ENCODE results near the gene NANS.
A peak's percentile ranks its signal among the peaks of the same experiment; 100 is the strongest.

The NANS gene

DNA sequence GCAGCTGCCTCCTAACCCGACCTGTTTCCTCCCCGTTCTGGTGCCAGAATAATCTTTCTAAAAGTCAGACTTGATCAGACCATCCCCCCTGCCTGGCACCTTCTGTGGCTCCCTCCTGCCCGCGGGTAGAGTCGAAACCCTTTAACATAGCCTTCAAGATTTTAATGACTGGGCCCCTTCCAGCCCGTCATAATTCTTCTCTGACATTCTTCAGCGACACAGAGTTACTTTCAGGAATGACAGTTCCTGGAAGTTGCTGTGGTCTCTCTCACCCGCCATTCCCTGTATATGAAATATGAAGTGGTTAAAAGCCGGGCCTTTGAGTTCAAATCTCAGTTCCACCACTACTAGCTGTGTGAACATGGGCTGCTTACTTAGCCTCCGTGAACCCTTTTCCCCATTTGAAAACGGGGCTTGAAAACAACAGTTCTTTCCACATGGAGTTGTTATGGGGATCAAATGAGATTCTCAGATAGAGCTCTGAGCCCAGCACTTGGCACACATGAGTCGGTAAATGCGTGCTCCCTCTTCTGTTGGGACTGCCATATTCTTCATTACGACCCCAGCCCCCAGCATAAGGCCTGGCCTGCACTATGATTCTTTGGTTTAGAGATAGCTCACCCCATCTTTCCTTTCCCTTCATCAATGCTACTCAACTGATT lies 737 bp downstream of the NANS start:
- DNase-seq (ENCODE audit: low read depth in 1 of 2, low spot score in 1 of 2), result no peak
- H3K27me3 ChIP-seq (ENCODE audit: insufficient read depth, poor library complexity, severe bottlenecking), result no peaks in the 10 kb centered on the region
- H3K4me3 ChIP-seq (replicated peaks; ENCODE audit: insufficient read depth, low read length), result peak overlapping the region; percentile 76
- peak overlapping the region; percentile 87 for H3K27ac ChIP-seq (replicated peaks)
- TF ChIP-seq POLR2AphosphoS5 (IDR thresholded peaks at IDR 0.05; ENCODE audit: low read depth) (no peak), GABPA (IDR thresholded peaks at IDR 0.05; ENCODE audit: low read depth) (no peak), SPI1 (IDR thresholded peaks at IDR 0.05; ENCODE audit: borderline replicate concordance, low read depth) (no peak)
- TF ChIP-seq, protein P1, sequence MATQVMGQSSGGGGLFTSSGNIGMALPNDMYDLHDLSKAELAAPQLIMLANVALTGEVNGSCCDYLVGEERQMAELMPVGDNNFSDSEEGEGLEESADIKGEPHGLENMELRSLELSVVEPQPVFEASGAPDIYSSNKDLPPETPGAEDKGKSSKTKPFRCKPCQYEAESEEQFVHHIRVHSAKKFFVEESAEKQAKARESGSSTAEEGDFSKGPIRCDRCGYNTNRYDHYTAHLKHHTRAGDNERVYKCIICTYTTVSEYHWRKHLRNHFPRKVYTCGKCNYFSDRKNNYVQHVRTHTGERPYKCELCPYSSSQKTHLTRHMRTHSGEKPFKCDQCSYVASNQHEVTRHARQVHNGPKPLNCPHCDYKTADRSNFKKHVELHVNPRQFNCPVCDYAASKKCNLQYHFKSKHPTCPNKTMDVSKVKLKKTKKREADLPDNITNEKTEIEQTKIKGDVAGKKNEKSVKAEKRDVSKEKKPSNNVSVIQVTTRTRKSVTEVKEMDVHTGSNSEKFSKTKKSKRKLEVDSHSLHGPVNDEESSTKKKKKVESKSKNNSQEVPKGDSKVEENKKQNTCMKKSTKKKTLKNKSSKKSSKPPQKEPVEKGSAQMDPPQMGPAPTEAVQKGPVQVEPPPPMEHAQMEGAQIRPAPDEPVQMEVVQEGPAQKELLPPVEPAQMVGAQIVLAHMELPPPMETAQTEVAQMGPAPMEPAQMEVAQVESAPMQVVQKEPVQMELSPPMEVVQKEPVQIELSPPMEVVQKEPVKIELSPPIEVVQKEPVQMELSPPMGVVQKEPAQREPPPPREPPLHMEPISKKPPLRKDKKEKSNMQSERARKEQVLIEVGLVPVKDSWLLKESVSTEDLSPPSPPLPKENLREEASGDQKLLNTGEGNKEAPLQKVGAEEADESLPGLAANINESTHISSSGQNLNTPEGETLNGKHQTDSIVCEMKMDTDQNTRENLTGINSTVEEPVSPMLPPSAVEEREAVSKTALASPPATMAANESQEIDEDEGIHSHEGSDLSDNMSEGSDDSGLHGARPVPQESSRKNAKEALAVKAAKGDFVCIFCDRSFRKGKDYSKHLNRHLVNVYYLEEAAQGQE (IDR thresholded peaks at IDR 0.05; ENCODE audit: insufficient replicate concordance, low read depth), result no peak
- TF ChIP-seq, protein P2, sequence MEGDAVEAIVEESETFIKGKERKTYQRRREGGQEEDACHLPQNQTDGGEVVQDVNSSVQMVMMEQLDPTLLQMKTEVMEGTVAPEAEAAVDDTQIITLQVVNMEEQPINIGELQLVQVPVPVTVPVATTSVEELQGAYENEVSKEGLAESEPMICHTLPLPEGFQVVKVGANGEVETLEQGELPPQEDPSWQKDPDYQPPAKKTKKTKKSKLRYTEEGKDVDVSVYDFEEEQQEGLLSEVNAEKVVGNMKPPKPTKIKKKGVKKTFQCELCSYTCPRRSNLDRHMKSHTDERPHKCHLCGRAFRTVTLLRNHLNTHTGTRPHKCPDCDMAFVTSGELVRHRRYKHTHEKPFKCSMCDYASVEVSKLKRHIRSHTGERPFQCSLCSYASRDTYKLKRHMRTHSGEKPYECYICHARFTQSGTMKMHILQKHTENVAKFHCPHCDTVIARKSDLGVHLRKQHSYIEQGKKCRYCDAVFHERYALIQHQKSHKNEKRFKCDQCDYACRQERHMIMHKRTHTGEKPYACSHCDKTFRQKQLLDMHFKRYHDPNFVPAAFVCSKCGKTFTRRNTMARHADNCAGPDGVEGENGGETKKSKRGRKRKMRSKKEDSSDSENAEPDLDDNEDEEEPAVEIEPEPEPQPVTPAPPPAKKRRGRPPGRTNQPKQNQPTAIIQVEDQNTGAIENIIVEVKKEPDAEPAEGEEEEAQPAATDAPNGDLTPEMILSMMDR (IDR thresholded peaks at IDR 0.05; ENCODE audit: insufficient read depth, low read length), result no peak

GRCh38 chr9:98062161-98062560 lies 5.6 kb downstream of the NANS start:
- DNase-seq (ENCODE audit: low read depth in 1 of 2, low spot score in 1 of 2), result no peak
- no peaks in the 10 kb centered on the region for H3K27me3 ChIP-seq (ENCODE audit: insufficient read depth, poor library complexity, severe bottlenecking)
- H3K27ac ChIP-seq (replicated peaks), result no peak overlapping the region
- H3K4me3 ChIP-seq (replicated peaks; ENCODE audit: insufficient read depth, low read length), result no peak overlapping the region
- TF ChIP-seq GABPA (IDR thresholded peaks at IDR 0.05; ENCODE audit: low read depth) (no peak), POLR2AphosphoS5 (IDR thresholded peaks at IDR 0.05; ENCODE audit: low read depth) (no peak), SPI1 (IDR thresholded peaks at IDR 0.05; ENCODE audit: borderline replicate concordance, low read depth) (no peak)
- TF ChIP-seq, protein P2 (IDR thresholded peaks at IDR 0.05; ENCODE audit: insufficient read depth, low read length), result no peak
- TF ChIP-seq, protein P1 (IDR thresholded peaks at IDR 0.05; ENCODE audit: insufficient replicate concordance, low read depth), result no peak

- Histone ChIP-seq H3K4me3 (replicated peaks; ENCODE audit: insufficient read depth, low read length) (no peak overlapping the region), H3K27me3 (ENCODE audit: insufficient read depth, poor library complexity, severe bottlenecking) (no peaks in the 10 kb centered on the region), H3K27ac (replicated peaks) (no peak overlapping the region)
- DNase-seq (ENCODE audit: low read depth in 1 of 2, low spot score in 1 of 2), result no peak
- no peak for TF ChIP-seq GABPA (IDR thresholded peaks at IDR 0.05; ENCODE audit: low read depth)
- TF ChIP-seq, protein P1 (IDR thresholded peaks at IDR 0.05; ENCODE audit: insufficient replicate concordance, low read depth), result no peak
- no peak for TF ChIP-seq SPI1 (IDR thresholded peaks at IDR 0.05; ENCODE audit: borderline replicate concordance, low read depth)
- TF ChIP-seq, protein P2 (IDR thresholded peaks at IDR 0.05; ENCODE audit: insufficient read depth, low read length), result no peak
- no peak for TF ChIP-seq POLR2AphosphoS5 (IDR thresholded peaks at IDR 0.05; ENCODE audit: low read depth)
These were observed 8.3 kb downstream of the NANS start for GRCh38 chr9:98064623-98065392.

Data from HL-60 (cell line).